ENCODE measurements around the gene TRIO.

Gene TRIO

DNA sequence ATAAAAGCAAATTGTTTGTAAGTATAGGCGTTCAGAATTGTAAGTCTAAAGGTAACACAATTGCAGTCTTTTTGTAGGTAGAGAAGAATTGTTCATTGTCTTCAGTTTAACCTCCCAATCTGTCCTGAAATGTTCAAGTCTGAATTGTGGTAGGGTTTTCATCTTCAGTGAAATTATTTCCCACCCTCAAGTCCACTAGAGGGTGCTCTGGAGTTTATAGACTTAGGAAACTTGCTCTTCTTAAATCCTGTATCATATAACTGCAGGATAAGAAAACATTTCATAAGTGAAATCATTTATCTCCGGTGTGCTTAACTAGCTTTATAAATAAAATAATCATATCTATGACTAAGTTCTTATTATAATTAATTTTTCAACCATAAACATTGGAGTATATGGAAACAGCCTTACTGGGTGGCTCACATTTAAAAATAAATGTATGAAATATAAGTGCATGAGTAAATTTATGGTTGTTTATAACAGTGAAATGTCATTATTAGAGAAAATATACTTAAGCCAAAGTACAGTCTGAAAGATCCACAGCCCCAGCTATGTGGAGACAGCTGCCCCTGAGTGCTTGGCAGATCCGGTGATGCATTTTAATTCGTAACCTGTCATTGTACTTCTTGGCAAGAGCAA is 256.0 kb downstream of the TRIO start:
- H3K4me3 ChIP-seq (ENCODE audit: low read depth, low read length) = no peak overlapping the region
- peak; percentile 68 for TF ChIP-seq CTCF (IDR thresholded peaks at IDR 0.05; ENCODE audit: control insufficient read depth, extremely low read depth, insufficient read depth)
- peak; percentile 28 for DNase-seq (ENCODE audit: low read depth)

DNA sequence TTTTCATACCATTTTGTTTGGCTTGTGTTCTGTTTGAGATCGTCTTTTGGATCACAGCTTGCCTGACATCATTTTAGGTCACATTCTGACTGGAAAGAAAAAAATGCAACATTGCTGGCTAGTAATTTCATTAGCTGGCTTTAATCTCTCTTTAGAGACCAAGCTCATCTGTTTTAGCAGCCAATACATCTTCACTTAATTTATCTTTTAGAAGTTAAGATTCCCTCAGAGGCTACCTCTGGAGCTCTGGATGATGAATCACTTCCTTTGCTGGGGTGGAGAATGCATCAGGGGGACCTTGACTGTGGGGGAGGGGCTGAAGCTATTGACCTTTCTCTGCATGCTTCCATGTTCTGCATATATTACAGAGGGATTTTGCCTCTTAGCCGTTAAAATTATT is 256.9 kb downstream of the TRIO start:
- TF ChIP-seq CTCF (IDR thresholded peaks at IDR 0.05; ENCODE audit: control insufficient read depth, extremely low read depth, insufficient read depth) = no peak
- H3K4me3 ChIP-seq (ENCODE audit: low read depth, low read length) = no peak overlapping the region
- no peak for DNase-seq (ENCODE audit: low read depth)

- H3K4me3 ChIP-seq (ENCODE audit: low read depth, low read length) = no peak overlapping the region
- TF ChIP-seq CTCF (IDR thresholded peaks at IDR 0.05; ENCODE audit: control insufficient read depth, extremely low read depth, insufficient read depth) = no peak
- no peak for DNase-seq (ENCODE audit: low read depth)
These were observed 257.5 kb downstream of the TRIO start for GRCh38 chr5:14400611-14401010.

DNA sequence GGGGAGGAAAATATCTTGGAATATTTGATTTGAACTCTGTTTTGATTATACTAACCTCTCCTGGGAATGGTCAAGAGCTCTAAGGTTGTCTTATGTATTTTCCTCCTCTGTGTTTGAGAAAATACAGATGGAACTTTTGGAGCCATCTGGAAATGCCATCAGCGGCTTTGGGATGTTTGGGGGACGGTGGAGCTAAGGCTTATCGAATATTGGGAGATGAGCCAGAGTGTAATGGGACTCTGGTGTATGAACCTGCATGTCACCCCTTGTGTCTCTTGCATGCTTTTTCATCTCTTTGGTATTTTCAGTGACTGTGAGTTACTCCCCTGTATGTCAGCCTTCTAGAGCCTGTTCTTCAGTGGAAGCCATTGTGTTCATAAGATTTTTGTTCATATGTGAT is 258.5 kb downstream of the TRIO start:
- no peak overlapping the region for H3K4me3 ChIP-seq (ENCODE audit: low read depth, low read length)
- no peak for DNase-seq (ENCODE audit: low read depth)
- TF ChIP-seq CTCF (IDR thresholded peaks at IDR 0.05; ENCODE audit: control insufficient read depth, extremely low read depth, insufficient read depth) = no peak

DNA sequence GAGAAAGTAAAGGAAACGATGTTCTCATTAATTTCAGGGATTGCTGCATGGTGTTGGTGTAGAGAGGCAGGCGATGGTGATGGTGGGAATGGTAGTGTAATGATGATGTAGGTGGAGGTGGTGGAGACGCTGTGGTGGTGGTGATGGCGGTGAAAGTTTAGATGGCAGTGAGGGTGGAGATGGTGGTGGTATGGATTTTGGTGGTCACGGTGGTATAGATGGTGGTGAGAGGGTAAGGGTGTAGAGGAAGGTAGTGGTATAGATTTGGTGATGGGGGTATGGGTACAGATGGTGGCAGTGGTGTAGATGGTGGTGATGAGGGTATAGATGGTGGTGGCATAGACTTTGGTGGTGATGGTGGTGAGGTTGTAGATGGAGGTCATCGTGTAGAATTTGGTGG is 259.3 kb downstream of the TRIO start:
- no peak for TF ChIP-seq CTCF (IDR thresholded peaks at IDR 0.05; ENCODE audit: control insufficient read depth, extremely low read depth, insufficient read depth)
- H3K4me3 ChIP-seq (ENCODE audit: low read depth, low read length) = no peak overlapping the region
- DNase-seq (ENCODE audit: low read depth) = no peak

GRCh38 chr5:14404780-14405179 is 261.6 kb downstream of the TRIO start:
- TF ChIP-seq CTCF (IDR thresholded peaks at IDR 0.05; ENCODE audit: control insufficient read depth, extremely low read depth, insufficient read depth) = no peak
- DNase-seq (ENCODE audit: low read depth) = no peak
- H3K4me3 ChIP-seq (ENCODE audit: low read depth, low read length) = no peak overlapping the region

GRCh38 chr5:14405267-14405666 is 262.1 kb downstream of the TRIO start:
- no peak for DNase-seq (ENCODE audit: low read depth)

More at GRCh38 chr5:14405267-14405666, 262.1 kb downstream of the TRIO start:
- H3K4me3 ChIP-seq (ENCODE audit: low read depth, low read length) = no peak overlapping the region
- TF ChIP-seq CTCF (IDR thresholded peaks at IDR 0.05; ENCODE audit: control insufficient read depth, extremely low read depth, insufficient read depth) = 0 out of 2 replicates have a peak, but pooled peaks have one; percentile 20
